Activated CD4-positive, alpha-beta T cell treated with anti-CD3 and anti-CD28 coated beads, Interleukin-2, amount 10 ng/mL, durations not matched to agents 24 days and 14 days (primary cell): Measurements from ENCODE around the gene PTPRD. TPM values are rescaled to one million over a fixed set of nuclear protein-coding genes. Genes with fewer than 3 reads are reported as not detected.

ENCODE experiments used
- DNase-seq: peaks from one replicate; pipeline ENCODE4 v3.0.0; 2022
- H3K27ac Mint-ChIP-seq: one replicate; pipeline ENCODE4 v1.8.0; 2022; ENCODE audit warnings: mild to moderate bottlenecking, mixed read lengths
- H3K27me3 Mint-ChIP-seq: one replicate; pipeline ENCODE4 v1.8.0; 2022; ENCODE audit warnings: mixed read lengths
- H3K36me3 Mint-ChIP-seq: one replicate; pipeline ENCODE4 v1.8.0; 2022; ENCODE audit warnings: low read depth, mild to moderate bottlenecking, mixed read lengths
- H3K4me1 Mint-ChIP-seq: one replicate; pipeline ENCODE4 v1.8.0; 2021; ENCODE audit warnings: mixed read lengths
- H3K4me3 Mint-ChIP-seq: one replicate; pipeline ENCODE4 v1.8.0; 2022; ENCODE audit warnings: mild to moderate bottlenecking, moderate library complexity, mixed read lengths
- H3K9me3 Mint-ChIP-seq: one replicate; pipeline ENCODE4 v1.8.0; 2021; ENCODE audit warnings: mixed read lengths
- intact Hi-C: fragments of 100-400 bp; cut with micrococcal nuclease; formaldehyde crosslinking; loops from one replicate; pipeline ENCODE4 v1.15.1; 2023
- total RNA-seq: library from RNA; stranded (reverse); gene quantifications from 2 replicates; pipeline ENCODE4 v1.2.3, GENCODE V29; 2022

The PTPRD gene
- total RNA-seq, 1 donor from 2014 or later, result not detected

- no peak for DNase-seq
Observed at GRCh38 chr9:8864545-8864896, 1748.3 kb downstream of the PTPRD start.

GRCh38 chr9:8863886-8864544, 1748.8 kb downstream of the PTPRD start:
- Mint-ChIP-seq H3K27me3 (peaks cover 17% of the 10 kb centered on the region), H3K27ac (no peak overlapping the region)
- intact Hi-C loops, result no loop called here

More at GRCh38 chr9:8864545-8864896, 1748.3 kb downstream of the PTPRD start:
- intact Hi-C loops, result no loop called here
- Mint-ChIP-seq H3K27me3 (peaks cover 12% of the 10 kb centered on the region), H3K9me3 (no peaks in the 10 kb centered on the region), H3K4me3 (no peak overlapping the region), H3K36me3 (no peaks in the 10 kb centered on the region), H3K27ac (no peak overlapping the region), H3K4me1 (no peaks in the 10 kb centered on the region)

GRCh38 chr9:8863069-8863468, 1749.7 kb downstream of the PTPRD start:
- no peaks in the 10 kb centered on the region for H3K36me3 Mint-ChIP-seq
- H3K4me1 Mint-ChIP-seq, result no peaks in the 10 kb centered on the region
- H3K4me3 Mint-ChIP-seq, result no peak overlapping the region
- H3K27ac Mint-ChIP-seq, result no peak overlapping the region
- H3K9me3 Mint-ChIP-seq, result no peaks in the 10 kb centered on the region
- no peak for DNase-seq
- intact Hi-C loops, result no loop called here
- H3K27me3 Mint-ChIP-seq, result peaks cover 25% of the 10 kb centered on the region

More at GRCh38 chr9:8863886-8864544, 1748.8 kb downstream of the PTPRD start:
- no peak for DNase-seq
- Mint-ChIP-seq H3K9me3 (no peaks in the 10 kb centered on the region), H3K4me1 (no peaks in the 10 kb centered on the region), H3K36me3 (no peaks in the 10 kb centered on the region), H3K4me3 (no peak overlapping the region)

- Mint-ChIP-seq H3K4me1 (peaks cover 2% of the 10 kb centered on the region), H3K27me3 (peaks cover 40% of the 10 kb centered on the region), H3K27ac (no peak overlapping the region), H3K36me3 (no peaks in the 10 kb centered on the region), H3K9me3 (no peaks in the 10 kb centered on the region), H3K4me3 (no peak overlapping the region)
- intact Hi-C loops, result no loop called here
- DNase-seq, result no peak
Observed at GRCh38 chr9:8860925-8861324, 1751.9 kb downstream of the PTPRD start.

GRCh38 chr9:8860086-8860485, 1752.7 kb downstream of the PTPRD start:
- Mint-ChIP-seq H3K27ac (no peak overlapping the region), H3K9me3 (no peaks in the 10 kb centered on the region), H3K4me3 (no peak overlapping the region)

GRCh38 chr9:8859416-8859815, 1753.4 kb downstream of the PTPRD start:
- no peaks in the 10 kb centered on the region for H3K9me3 Mint-ChIP-seq
- DNase-seq, result no peak
- H3K27me3 Mint-ChIP-seq, result peaks cover 51% of the 10 kb centered on the region
- intact Hi-C loops, result no loop called here
- peaks cover 2% of the 10 kb centered on the region for H3K4me1 Mint-ChIP-seq
- H3K4me3 Mint-ChIP-seq, result no peak overlapping the region
- no peaks in the 10 kb centered on the region for H3K36me3 Mint-ChIP-seq
- no peak overlapping the region for H3K27ac Mint-ChIP-seq

More at GRCh38 chr9:8860086-8860485, 1752.7 kb downstream of the PTPRD start:
- no peaks in the 10 kb centered on the region for H3K36me3 Mint-ChIP-seq
- H3K27me3 Mint-ChIP-seq, result peaks cover 45% of the 10 kb centered on the region
- DNase-seq, result no peak
- intact Hi-C loops, result no loop called here
- peaks cover 2% of the 10 kb centered on the region for H3K4me1 Mint-ChIP-seq

GRCh38 chr9:8858596-8859161, 1754.1 kb downstream of the PTPRD start:
- H3K27ac Mint-ChIP-seq, result no peak overlapping the region
- H3K36me3 Mint-ChIP-seq, result no peaks in the 10 kb centered on the region
- peak overlapping the region; percentile 71 for H3K4me3 Mint-ChIP-seq
- H3K9me3 Mint-ChIP-seq, result no peaks in the 10 kb centered on the region
- peaks cover 2% of the 10 kb centered on the region for H3K4me1 Mint-ChIP-seq
- intact Hi-C loops, result no loop called here
- H3K27me3 Mint-ChIP-seq, result peaks cover 55% of the 10 kb centered on the region
- no peak for DNase-seq

GRCh38 chr9:8857926-8858595, 1754.7 kb downstream of the PTPRD start:
- H3K27ac Mint-ChIP-seq, result no peak overlapping the region
- H3K4me3 Mint-ChIP-seq, result peak overlapping the region; percentile 71
- no peaks in the 10 kb centered on the region for H3K9me3 Mint-ChIP-seq
- peaks cover 2% of the 10 kb centered on the region for H3K4me1 Mint-ChIP-seq
- intact Hi-C loops, result no loop called here
- H3K27me3 Mint-ChIP-seq, result peaks cover 57% of the 10 kb centered on the region
- no peaks in the 10 kb centered on the region for H3K36me3 Mint-ChIP-seq
- DNase-seq, result peak; percentile 55

GRCh38 chr9:8857068-8857925, 1755.5 kb downstream of the PTPRD start:
- Mint-ChIP-seq H3K36me3 (no peaks in the 10 kb centered on the region), H3K27ac (no peak overlapping the region), H3K9me3 (no peaks in the 10 kb centered on the region), H3K4me3 (peak overlapping the region; percentile 53), H3K27me3 (peaks cover 57% of the 10 kb centered on the region), H3K4me1 (peaks cover 2% of the 10 kb centered on the region)
- intact Hi-C loops, result no loop called here
- DNase-seq, result peak; percentile 56

- H3K27ac Mint-ChIP-seq, result no peak overlapping the region
- no peaks in the 10 kb centered on the region for H3K36me3 Mint-ChIP-seq
- H3K4me3 Mint-ChIP-seq, result peak overlapping the region; percentile 53
- intact Hi-C loops, result no loop called here
- DNase-seq, result no peak
- H3K9me3 Mint-ChIP-seq, result no peaks in the 10 kb centered on the region
- H3K27me3 Mint-ChIP-seq, result peaks cover 56% of the 10 kb centered on the region
- peaks cover 2% of the 10 kb centered on the region for H3K4me1 Mint-ChIP-seq
Observed at GRCh38 chr9:8856396-8857067, 1756.3 kb downstream of the PTPRD start.

- H3K4me1 Mint-ChIP-seq, result peaks cover 2% of the 10 kb centered on the region
- H3K27ac Mint-ChIP-seq, result no peak overlapping the region
- peaks cover 50% of the 10 kb centered on the region for H3K27me3 Mint-ChIP-seq
- H3K9me3 Mint-ChIP-seq, result no peaks in the 10 kb centered on the region
- no peaks in the 10 kb centered on the region for H3K36me3 Mint-ChIP-seq
- intact Hi-C loops, result no loop called here
- DNase-seq, result no peak
- no peak overlapping the region for H3K4me3 Mint-ChIP-seq
Observed at GRCh38 chr9:8855046-8855445, 1757.8 kb downstream of the PTPRD start.

- Mint-ChIP-seq H3K27me3 (peaks cover 30% of the 10 kb centered on the region), H3K4me3 (no peak overlapping the region), H3K36me3 (no peaks in the 10 kb centered on the region), H3K9me3 (no peaks in the 10 kb centered on the region), H3K27ac (no peak overlapping the region), H3K4me1 (peaks cover 2% of the 10 kb centered on the region)
- no peak for DNase-seq
- intact Hi-C loops, result no loop called here
Observed at GRCh38 chr9:8852301-8852864, 1760.4 kb downstream of the PTPRD start.

GRCh38 chr9:8850914-8851313, 1761.9 kb downstream of the PTPRD start:
- intact Hi-C loops, result no loop called here
- Mint-ChIP-seq H3K4me1 (no peaks in the 10 kb centered on the region), H3K27me3 (peaks cover 17% of the 10 kb centered on the region), H3K9me3 (no peaks in the 10 kb centered on the region), H3K36me3 (no peaks in the 10 kb centered on the region), H3K27ac (no peak overlapping the region), H3K4me3 (no peak overlapping the region)
- no peak for DNase-seq
